A549 (cell line): ENCODE results near the gene ELOVL6. TPM values are rescaled to one million over a fixed set of nuclear protein-coding genes. Genes with fewer than 3 reads are reported as not detected.
"Not testable (repeated sequence)": the region's sequence is repeated elsewhere in the genome, so short reads cannot be mapped to it uniquely, and the experiment has no call there.

Experiments used
- ATAC-seq, 2 experiments: fragments of 200-7000 bp in 1 of 2; fragments of >200 bp in 1 of 2; cut with Nextera tagmentation in 1 of 2; cut with Tn5 transposase in 1 of 2; 3 replicates each; pipeline versions ENCODE4 v1.8.0 to v1.9.1; 2018 to 2020; ENCODE audit warnings: mild to moderate bottlenecking in 1 of 2, moderate library complexity in 1 of 2
- CTCF ChIA-PET: fragments of 300-600 bp; sonication (Branson Sonifier 250); formaldehyde crosslinking; extraction: SDS; loops from one replicate; lab custom pipeline; 2021; ENCODE audit warnings: antibody characterized with exemption, inconsistent platforms; lab: Yijun Ruan, JAX
- POLR2A ChIA-PET: fragments of 350-600 bp; formaldehyde crosslinking; extraction: SDS; loops from one replicate; lab custom pipeline; 2021; ENCODE audit warnings: antibody characterized with exemption, inconsistent platforms; lab: Yijun Ruan, JAX
- DNase-seq, 2 experiments: peaks; one replicate each; pipeline versions ENCODE4 v3.0.0 to v3.0.0-alpha.2; 2011 to 2016; ENCODE audit warnings: low read depth in 1 of 2, low spot score in 1 of 2
- FAIRE-seq: peaks from 2 replicates; lab custom pipeline; 2011; peaks lifted over from hg19 to GRCh38; lab: Jason Lieb, UNC
- H3K27ac ChIP-seq, 2 experiments: fragments of >200 bp; sonication (Bioruptor Twin); formaldehyde crosslinking; 3 replicates each; pipeline ENCODE4 v1.5.1; 2016 to 2017
- H3K4me1 ChIP-seq: fragments of >200 bp; sonication (Bioruptor Twin); formaldehyde crosslinking; 3 replicates; pipeline ENCODE4 v1.6.1; 2016
- H3K4me2 ChIP-seq: fragments of >200 bp; sonication (Bioruptor Twin); formaldehyde crosslinking; 3 replicates; pipeline ENCODE4 v1.6.1; 2016
- H3K4me3 ChIP-seq: fragments of >200 bp; sonication (Bioruptor Twin); formaldehyde crosslinking; 3 replicates; pipeline ENCODE4 v1.5.1; 2016
- H3K9me3 ChIP-seq: fragments of >200 bp; sonication (Bioruptor Twin); formaldehyde crosslinking; 3 replicates; pipeline ENCODE4 v1.6.1; 2016
- CHD4 ChIP-seq: fragments of 200-600 bp; sonication (generic); IDR thresholded peaks from 2 replicates; pipeline ENCODE4 v1.6.1; 2016; ENCODE audit warnings: antibody characterized with exemption, mild to moderate bottlenecking, borderline replicate concordance
- EHMT2 ChIP-seq: fragments of 200-600 bp; sonication (generic); IDR thresholded peaks from 2 replicates; pipeline ENCODE4 v1.6.1; 2016; ENCODE audit warnings: antibody characterized with exemption, low read depth, mild to moderate bottlenecking, moderate library complexity
- HDAC2 ChIP-seq: fragments of 200-600 bp; sonication (generic); IDR thresholded peaks from 2 replicates; pipeline ENCODE4 v1.6.1; 2016
- JUN ChIP-seq, 2 experiments: fragments of >200 bp; sonication (Bioruptor Twin); formaldehyde crosslinking; IDR thresholded peaks; 2 replicates in 1 of 2; 3 replicates in 1 of 2; pipeline ENCODE4 v1.6.1; 2016 to 2017
- MAFK ChIP-seq: fragments of 450-650 bp; IDR thresholded peaks from 2 replicates; pipeline ENCODE4 v1.6.1; 2014; ENCODE audit not compliant: partially characterized antibody
- MAZ ChIP-seq: fragments of 150-350 bp; IDR thresholded peaks from 2 replicates; pipeline ENCODE4 v1.6.1; 2014; ENCODE audit warnings: antibody characterized with exemption, low read depth, low read length, borderline replicate concordance
- NPAS2 ChIP-seq: fragments of 250-450 bp; sonication (Bioruptor Pico); IDR thresholded peaks from 2 replicates; pipeline ENCODE4 v1.8.0; 2022; ENCODE audit warnings: mild to moderate bottlenecking, moderate library complexity, borderline replicate concordance
- RAD21 ChIP-seq, 2 experiments: fragments of >200 bp in 1 of 2; sonication (Bioruptor Twin) in 1 of 2; formaldehyde crosslinking in 1 of 2; IDR thresholded peaks in 1 of 2; conservative IDR thresholded peaks in 1 of 2; 2 replicates in 1 of 2; 3 replicates in 1 of 2; pipeline ENCODE4 v1.6.1; 2012 to 2018; ENCODE audit warnings: inconsistent platforms in 1 of 2
- RCOR1 ChIP-seq: fragments of 150-350 bp; IDR thresholded peaks from 2 replicates; pipeline ENCODE4 v1.6.1; 2014; ENCODE audit warnings: antibody characterized with exemption, low read length, low read depth
- RFX5 ChIP-seq: fragments of 450-650 bp; IDR thresholded peaks from 2 replicates; pipeline ENCODE4 v1.7.1; 2014; ENCODE audit warnings: antibody characterized with exemption, mild to moderate bottlenecking, moderate library complexity
- RNF2 ChIP-seq: fragments of 200-600 bp; sonication (generic); IDR thresholded peaks from 2 replicates; pipeline ENCODE4 v1.6.1; 2016; ENCODE audit warnings: low read depth, mild to moderate bottlenecking, antibody characterized with exemption, moderate library complexity, borderline replicate concordance
- TP53 ChIP-seq: fragments of 250-450 bp; sonication (Bioruptor Pico); IDR thresholded peaks from 2 replicates; pipeline ENCODE4 v1.5.0; 2021; ENCODE audit warnings: mild to moderate bottlenecking, moderate library complexity
- ZNF302 ChIP-seq: fragments of 250-450 bp; sonication (Bioruptor Pico); IDR thresholded peaks from 2 replicates; pipeline ENCODE4 v1.9.0; 2021; ENCODE audit warnings: inconsistent platforms, mild to moderate bottlenecking, moderate library complexity
- WGBS: methylation state at CpG from one replicate; pipeline ENCODE4 v1.1.6; 2017; ENCODE audit errors: missing lambda C conversion rate; 5-methylcytosine and 5-hydroxymethylcytosine counted together
- polyA plus RNA-seq, 4 experiments: library from polyadenylated mRNA; depleted of rRNA in 3 of 4; stranded (reverse); fragments of >200 nt; fragmentation: RNase III in 1 of 4; extraction: RNeasy Plus Mini Kit Qiagen cat#74134 plus additional on column Dnase treatment in 1 of 4; gene quantifications; 2 replicates in 3 of 4; 3 replicates in 1 of 4; pipeline ENCODE4 v1.2.3, GENCODE V29; 2011 to 2017
- TF ChIP-seq, protein P1 (sequence below): fragments of 250-450 bp; sonication (Bioruptor Pico); IDR thresholded peaks from 2 replicates; pipeline ENCODE4 v1.5.0; 2020; ENCODE audit warnings: low read depth, mild to moderate bottlenecking, moderate library complexity
- TF ChIP-seq, protein P2 (sequence below): fragments of >200 bp; sonication (Bioruptor Twin); formaldehyde crosslinking; IDR thresholded peaks from 3 replicates; pipeline ENCODE4 v1.5.1; 2016
- TF ChIP-seq, protein P3 (sequence below): IDR thresholded peaks from 2 replicates; pipeline ENCODE4 v1.6.1; 2012
- TF ChIP-seq, protein P4 (sequence below): fragments of >200 bp; sonication (Bioruptor Twin); formaldehyde crosslinking; IDR thresholded peaks from 3 replicates; pipeline ENCODE4 v1.6.1; 2016

ELOVL6 gene
- polyA plus RNA-seq, 2 of the 4 experiments (the other 2 are of a cell fraction), result 22.0 to 26.8 TPM

DNA sequence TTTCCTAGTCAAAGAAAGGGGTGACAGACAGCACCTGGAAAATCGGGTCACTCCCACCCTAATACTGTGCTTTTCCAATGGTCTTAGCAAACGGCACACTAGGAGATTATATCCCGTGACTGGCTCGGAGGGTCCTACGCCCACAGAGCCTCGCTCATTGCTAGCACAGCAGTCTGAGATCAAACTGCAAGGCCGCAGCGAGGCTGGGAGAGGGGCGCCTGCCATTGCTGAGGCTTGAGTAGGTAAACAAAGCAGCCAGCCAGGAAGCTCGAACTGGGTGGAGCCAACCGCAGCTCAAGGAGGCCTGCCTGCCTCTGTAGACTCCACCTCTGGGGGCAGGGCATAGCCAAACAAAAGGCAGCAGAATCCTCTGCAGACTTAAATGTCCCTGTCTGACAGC is 121.6 kb downstream of the ELOVL6 start:
- H3K4me3 ChIP-seq, H3K27ac ChIP-seq, H3K4me2 ChIP-seq, FAIRE-seq, CTCF ChIA-PET, H3K9me3 ChIP-seq, POLR2A ChIA-PET, ATAC-seq, H3K4me1 ChIP-seq, DNase-seq: not testable (repeated sequence)
- 86% methylated on average over 10 of the region's 11 CpGs for WGBS

DNA sequence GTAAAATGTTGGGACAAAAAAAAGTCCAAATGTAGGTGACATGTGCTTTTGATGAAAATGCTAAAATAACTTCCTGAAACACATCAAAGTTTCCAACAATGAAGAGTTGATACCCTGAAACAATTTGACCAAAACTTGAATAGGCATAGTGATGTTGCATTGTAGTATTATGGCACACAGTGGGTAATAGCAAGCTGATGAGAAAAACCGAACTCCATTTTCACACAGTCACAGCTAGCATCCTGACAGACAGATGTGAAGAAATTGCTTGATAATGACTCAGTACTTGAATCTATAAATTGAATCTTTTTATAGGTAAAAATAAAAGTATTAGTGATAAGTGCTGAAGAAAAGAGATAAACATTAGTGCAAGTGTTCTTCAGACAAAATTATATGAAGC is 122.5 kb downstream of the ELOVL6 start:
- H3K27ac ChIP-seq, result no peak overlapping the region
- no peaks in the 10 kb centered on the region for H3K9me3 ChIP-seq
- TF ChIP-seq RAD21 (conservative IDR thresholded peaks at IDR 0.05 in 1 of 2, IDR thresholded peaks at IDR 0.05 in 1 of 2), result no peak
- TF ChIP-seq MAZ, result no peak
- no peak for TF ChIP-seq JUN (IDR thresholded peaks at IDR 0.05)
- TF ChIP-seq TP53, result no peak
- no peaks in the 10 kb centered on the region for H3K4me1 ChIP-seq
- POLR2A ChIA-PET, result no interaction called here
- ATAC-seq (no peak), DNase-seq (no peak), FAIRE-seq (no peak)
- CTCF ChIA-PET, result no interaction called here
- H3K4me2 ChIP-seq, result no peak overlapping the region
- WGBS, result 73% methylated on average over 1 of the region's 1 CpG
- no peak overlapping the region for H3K4me3 ChIP-seq

DNA sequence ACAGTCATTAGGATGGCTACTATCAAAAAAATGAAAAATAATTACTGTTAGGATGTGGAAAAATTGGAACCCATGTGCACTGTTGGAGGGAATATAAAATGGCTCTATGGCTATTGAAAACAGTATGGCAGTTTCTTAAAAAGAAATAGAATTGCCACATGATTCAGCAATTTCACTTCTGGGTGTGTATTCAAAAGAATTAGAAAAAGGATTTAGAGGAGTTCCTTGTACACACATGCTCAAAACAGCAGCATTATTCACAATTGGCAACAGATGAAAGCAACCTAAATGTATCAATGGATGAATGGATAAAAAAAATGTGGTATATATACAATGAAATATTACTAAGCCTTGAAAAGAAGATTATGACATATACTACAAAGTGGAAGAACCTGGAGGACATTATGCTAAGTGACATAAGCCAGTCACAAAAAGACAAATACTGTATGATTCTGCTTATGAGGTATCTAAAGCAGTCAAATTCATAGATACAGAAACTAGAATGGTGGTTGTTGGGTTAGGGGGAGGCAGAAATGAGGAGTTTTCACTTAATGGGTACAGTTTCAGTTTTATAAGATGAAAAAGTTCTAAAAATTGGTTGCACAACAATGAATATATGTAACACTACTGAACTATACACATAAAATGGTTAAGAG is 123.2 kb downstream of the ELOVL6 start:
- Histone ChIP-seq H3K4me2 (no peak overlapping the region), H3K27ac (no peak overlapping the region), H3K9me3 (no peaks in the 10 kb centered on the region), H3K4me3 (no peak overlapping the region), H3K4me1 (no peaks in the 10 kb centered on the region)
- FAIRE-seq (no peak), ATAC-seq (no peak), DNase-seq (no peak)
- CTCF ChIA-PET, result no interaction called here
- TF ChIP-seq, protein P1, sequence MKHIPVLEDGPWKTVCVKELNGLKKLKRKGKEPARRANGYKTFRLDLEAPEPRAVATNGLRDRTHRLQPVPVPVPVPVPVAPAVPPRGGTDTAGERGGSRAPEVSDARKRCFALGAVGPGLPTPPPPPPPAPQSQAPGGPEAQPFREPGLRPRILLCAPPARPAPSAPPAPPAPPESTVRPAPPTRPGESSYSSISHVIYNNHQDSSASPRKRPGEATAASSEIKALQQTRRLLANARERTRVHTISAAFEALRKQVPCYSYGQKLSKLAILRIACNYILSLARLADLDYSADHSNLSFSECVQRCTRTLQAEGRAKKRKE (CRISPR knock-in tag), result no peak
- TF ChIP-seq, protein P2, sequence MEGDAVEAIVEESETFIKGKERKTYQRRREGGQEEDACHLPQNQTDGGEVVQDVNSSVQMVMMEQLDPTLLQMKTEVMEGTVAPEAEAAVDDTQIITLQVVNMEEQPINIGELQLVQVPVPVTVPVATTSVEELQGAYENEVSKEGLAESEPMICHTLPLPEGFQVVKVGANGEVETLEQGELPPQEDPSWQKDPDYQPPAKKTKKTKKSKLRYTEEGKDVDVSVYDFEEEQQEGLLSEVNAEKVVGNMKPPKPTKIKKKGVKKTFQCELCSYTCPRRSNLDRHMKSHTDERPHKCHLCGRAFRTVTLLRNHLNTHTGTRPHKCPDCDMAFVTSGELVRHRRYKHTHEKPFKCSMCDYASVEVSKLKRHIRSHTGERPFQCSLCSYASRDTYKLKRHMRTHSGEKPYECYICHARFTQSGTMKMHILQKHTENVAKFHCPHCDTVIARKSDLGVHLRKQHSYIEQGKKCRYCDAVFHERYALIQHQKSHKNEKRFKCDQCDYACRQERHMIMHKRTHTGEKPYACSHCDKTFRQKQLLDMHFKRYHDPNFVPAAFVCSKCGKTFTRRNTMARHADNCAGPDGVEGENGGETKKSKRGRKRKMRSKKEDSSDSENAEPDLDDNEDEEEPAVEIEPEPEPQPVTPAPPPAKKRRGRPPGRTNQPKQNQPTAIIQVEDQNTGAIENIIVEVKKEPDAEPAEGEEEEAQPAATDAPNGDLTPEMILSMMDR, result no peak
- TF ChIP-seq RFX5 (no peak), ZNF302 (CRISPR knock-in tag) (no peak), CHD4 (no peak), HDAC2 (no peak)
- TF ChIP-seq, protein P3, sequence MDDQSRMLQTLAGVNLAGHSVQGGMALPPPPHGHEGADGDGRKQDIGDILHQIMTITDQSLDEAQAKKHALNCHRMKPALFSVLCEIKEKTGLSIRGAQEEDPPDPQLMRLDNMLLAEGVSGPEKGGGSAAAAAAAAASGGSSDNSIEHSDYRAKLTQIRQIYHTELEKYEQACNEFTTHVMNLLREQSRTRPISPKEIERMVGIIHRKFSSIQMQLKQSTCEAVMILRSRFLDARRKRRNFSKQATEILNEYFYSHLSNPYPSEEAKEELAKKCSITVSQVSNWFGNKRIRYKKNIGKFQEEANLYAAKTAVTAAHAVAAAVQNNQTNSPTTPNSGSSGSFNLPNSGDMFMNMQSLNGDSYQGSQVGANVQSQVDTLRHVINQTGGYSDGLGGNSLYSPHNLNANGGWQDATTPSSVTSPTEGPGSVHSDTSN, result no peak
- TF ChIP-seq, protein P4, sequence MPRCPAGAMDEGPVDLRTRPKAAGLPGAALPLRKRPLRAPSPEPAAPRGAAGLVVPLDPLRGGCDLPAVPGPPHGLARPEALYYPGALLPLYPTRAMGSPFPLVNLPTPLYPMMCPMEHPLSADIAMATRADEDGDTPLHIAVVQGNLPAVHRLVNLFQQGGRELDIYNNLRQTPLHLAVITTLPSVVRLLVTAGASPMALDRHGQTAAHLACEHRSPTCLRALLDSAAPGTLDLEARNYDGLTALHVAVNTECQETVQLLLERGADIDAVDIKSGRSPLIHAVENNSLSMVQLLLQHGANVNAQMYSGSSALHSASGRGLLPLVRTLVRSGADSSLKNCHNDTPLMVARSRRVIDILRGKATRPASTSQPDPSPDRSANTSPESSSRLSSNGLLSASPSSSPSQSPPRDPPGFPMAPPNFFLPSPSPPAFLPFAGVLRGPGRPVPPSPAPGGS, result no peak
- POLR2A ChIA-PET, result no interaction called here

DNA sequence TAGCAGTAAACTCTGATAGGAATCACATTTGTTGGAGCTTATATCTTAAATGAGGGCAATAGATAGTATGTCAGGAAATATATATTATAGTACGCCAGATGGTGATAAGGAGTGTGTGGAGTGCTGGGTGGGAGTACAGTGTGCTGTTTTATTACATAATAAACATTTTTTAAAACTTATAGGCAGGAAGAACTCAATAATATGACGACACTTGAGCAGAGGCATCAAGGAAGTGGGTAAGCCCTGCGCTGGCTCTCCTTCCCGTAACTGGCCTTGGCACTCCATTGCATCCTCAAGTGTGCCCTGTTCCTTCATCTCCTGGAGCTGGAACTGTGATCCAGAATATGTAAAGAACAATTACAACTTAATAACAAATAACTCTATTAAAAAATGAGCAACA is 123.8 kb downstream of the ELOVL6 start:
- H3K27ac ChIP-seq, result no peak overlapping the region
- 82% methylated on average over 4 of the region's 4 CpGs for WGBS
- ChIA-PET POLR2A (no interaction called here), CTCF (no interaction called here)
- H3K4me1 ChIP-seq, result no peaks in the 10 kb centered on the region
- H3K4me2 ChIP-seq, result no peak overlapping the region
- H3K9me3 ChIP-seq, result no peaks in the 10 kb centered on the region
- no peak for ATAC-seq
- TF ChIP-seq RCOR1, result no peak
- TF ChIP-seq MAZ, result no peak
- no peak for TF ChIP-seq JUN (IDR thresholded peaks at IDR 0.05)
- TF ChIP-seq EHMT2, result no peak
- no peak for TF ChIP-seq MAFK
- no peak for TF ChIP-seq NPAS2 (CRISPR knock-in tag)
- no peak for TF ChIP-seq RNF2
- no peak for DNase-seq
- H3K4me3 ChIP-seq, result no peak overlapping the region
- no peak for FAIRE-seq
